WTC11 (cell line): ENCODE measurements around the gene FHIT.

Experiments
- CBFB ChIP-seq: sonication (generic); formaldehyde crosslinking; IDR thresholded peaks from 2 replicates; pipeline ENCODE4 v1.8.1; 2022; ENCODE audit warnings: mild to moderate bottlenecking, low read depth, missing genetic modification reagents
- NFYB ChIP-seq: sonication (generic); formaldehyde crosslinking; conservative IDR thresholded peaks from 2 replicates; pipeline ENCODE4 v1.8.0; 2022; ENCODE audit warnings: low read depth, missing genetic modification reagents
- NR2C2 ChIP-seq: sonication (generic); formaldehyde crosslinking; IDR thresholded peaks from 2 replicates; pipeline ENCODE4 v1.8.0; 2022; ENCODE audit warnings: mild to moderate bottlenecking, missing genetic modification reagents
- SP1 ChIP-seq: sonication (generic); formaldehyde crosslinking; conservative IDR thresholded peaks from 2 replicates; pipeline ENCODE4 v1.8.1; 2022; ENCODE audit warnings: missing genetic modification reagents
- TF ChIP-seq, protein P1 (sequence below): fragments of 200-600 bp; IDR thresholded peaks from 2 replicates; pipeline ENCODE4 v1.8.0; 2022; ENCODE audit warnings: antibody characterized with exemption
- TF ChIP-seq, protein P2 (sequence below): sonication (generic); formaldehyde crosslinking; IDR thresholded peaks from 2 replicates; pipeline ENCODE4 v1.8.1; 2022; ENCODE audit warnings: mild to moderate bottlenecking, missing genetic modification reagents, moderate library complexity, borderline replicate concordance
- TF ChIP-seq, protein P3 (sequence below): sonication (generic); formaldehyde crosslinking; conservative IDR thresholded peaks from 2 replicates; pipeline ENCODE4 v1.8.1; 2022; ENCODE audit warnings: mild to moderate bottlenecking, missing genetic modification reagents
- TF ChIP-seq, protein P4 (sequence below): sonication (generic); formaldehyde crosslinking; IDR thresholded peaks from 2 replicates; pipeline ENCODE4 v1.8.0; 2022; ENCODE audit warnings: mild to moderate bottlenecking, missing genetic modification reagents
- TF ChIP-seq, protein P5 (sequence below): sonication (generic); formaldehyde crosslinking; IDR thresholded peaks from 2 replicates; pipeline ENCODE4 v1.8.1; 2022; ENCODE audit warnings: low read depth, missing genetic modification reagents, borderline replicate concordance
- TF ChIP-seq, protein P6 (sequence below): sonication (generic); formaldehyde crosslinking; IDR thresholded peaks from 2 replicates; pipeline ENCODE4 v1.8.1; 2023; ENCODE audit warnings: mild to moderate bottlenecking, missing genetic modification reagents
- TF ChIP-seq, protein P7 (sequence below): sonication (generic); formaldehyde crosslinking; IDR thresholded peaks from 2 replicates; pipeline ENCODE4 v1.8.1; 2023; ENCODE audit warnings: mild to moderate bottlenecking, missing genetic modification reagents

DNA sequence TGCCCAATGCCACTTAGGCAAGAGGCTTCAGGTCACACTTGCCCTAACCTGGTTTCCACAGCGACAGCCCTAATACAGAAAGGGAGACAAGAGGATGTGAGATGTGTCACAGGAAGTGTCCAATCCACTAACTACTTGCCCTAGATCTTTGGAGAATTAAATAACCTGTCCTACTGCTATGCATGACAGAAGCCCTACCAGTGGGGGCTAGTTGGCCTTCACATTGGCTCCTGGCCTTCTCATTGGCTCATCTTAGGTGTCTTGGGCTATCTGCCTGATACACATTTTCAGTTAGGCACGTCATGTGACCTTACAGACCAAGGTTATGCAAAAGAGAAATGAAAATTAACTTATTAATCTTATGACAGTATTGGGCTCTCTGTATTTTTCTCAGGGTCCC is 449.9 kb downstream of the FHIT start:
- TF ChIP-seq, protein P1, sequence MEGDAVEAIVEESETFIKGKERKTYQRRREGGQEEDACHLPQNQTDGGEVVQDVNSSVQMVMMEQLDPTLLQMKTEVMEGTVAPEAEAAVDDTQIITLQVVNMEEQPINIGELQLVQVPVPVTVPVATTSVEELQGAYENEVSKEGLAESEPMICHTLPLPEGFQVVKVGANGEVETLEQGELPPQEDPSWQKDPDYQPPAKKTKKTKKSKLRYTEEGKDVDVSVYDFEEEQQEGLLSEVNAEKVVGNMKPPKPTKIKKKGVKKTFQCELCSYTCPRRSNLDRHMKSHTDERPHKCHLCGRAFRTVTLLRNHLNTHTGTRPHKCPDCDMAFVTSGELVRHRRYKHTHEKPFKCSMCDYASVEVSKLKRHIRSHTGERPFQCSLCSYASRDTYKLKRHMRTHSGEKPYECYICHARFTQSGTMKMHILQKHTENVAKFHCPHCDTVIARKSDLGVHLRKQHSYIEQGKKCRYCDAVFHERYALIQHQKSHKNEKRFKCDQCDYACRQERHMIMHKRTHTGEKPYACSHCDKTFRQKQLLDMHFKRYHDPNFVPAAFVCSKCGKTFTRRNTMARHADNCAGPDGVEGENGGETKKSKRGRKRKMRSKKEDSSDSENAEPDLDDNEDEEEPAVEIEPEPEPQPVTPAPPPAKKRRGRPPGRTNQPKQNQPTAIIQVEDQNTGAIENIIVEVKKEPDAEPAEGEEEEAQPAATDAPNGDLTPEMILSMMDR, result no peak
- TF ChIP-seq, protein P2, sequence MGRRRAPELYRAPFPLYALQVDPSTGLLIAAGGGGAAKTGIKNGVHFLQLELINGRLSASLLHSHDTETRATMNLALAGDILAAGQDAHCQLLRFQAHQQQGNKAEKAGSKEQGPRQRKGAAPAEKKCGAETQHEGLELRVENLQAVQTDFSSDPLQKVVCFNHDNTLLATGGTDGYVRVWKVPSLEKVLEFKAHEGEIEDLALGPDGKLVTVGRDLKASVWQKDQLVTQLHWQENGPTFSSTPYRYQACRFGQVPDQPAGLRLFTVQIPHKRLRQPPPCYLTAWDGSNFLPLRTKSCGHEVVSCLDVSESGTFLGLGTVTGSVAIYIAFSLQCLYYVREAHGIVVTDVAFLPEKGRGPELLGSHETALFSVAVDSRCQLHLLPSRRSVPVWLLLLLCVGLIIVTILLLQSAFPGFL (CRISPR knock-in tag), result no peak
- TF ChIP-seq, protein P3, sequence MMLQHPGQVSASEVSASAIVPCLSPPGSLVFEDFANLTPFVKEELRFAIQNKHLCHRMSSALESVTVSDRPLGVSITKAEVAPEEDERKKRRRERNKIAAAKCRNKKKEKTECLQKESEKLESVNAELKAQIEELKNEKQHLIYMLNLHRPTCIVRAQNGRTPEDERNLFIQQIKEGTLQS (CRISPR knock-in tag), result no peak
- TF ChIP-seq SP1 (CRISPR knock-in tag) (no peak), CBFB (CRISPR knock-in tag) (no peak), NR2C2 (CRISPR knock-in tag) (no peak), NFYB (no peak)
- TF ChIP-seq, protein P4, sequence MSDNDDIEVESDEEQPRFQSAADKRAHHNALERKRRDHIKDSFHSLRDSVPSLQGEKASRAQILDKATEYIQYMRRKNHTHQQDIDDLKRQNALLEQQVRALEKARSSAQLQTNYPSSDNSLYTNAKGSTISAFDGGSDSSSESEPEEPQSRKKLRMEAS (CRISPR knock-in tag), result no peak
- TF ChIP-seq, protein P5, sequence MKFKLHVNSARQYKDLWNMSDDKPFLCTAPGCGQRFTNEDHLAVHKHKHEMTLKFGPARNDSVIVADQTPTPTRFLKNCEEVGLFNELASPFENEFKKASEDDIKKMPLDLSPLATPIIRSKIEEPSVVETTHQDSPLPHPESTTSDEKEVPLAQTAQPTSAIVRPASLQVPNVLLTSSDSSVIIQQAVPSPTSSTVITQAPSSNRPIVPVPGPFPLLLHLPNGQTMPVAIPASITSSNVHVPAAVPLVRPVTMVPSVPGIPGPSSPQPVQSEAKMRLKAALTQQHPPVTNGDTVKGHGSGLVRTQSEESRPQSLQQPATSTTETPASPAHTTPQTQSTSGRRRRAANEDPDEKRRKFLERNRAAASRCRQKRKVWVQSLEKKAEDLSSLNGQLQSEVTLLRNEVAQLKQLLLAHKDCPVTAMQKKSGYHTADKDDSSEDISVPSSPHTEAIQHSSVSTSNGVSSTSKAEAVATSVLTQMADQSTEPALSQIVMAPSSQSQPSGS (CRISPR knock-in tag), result no peak
- TF ChIP-seq, protein P6, sequence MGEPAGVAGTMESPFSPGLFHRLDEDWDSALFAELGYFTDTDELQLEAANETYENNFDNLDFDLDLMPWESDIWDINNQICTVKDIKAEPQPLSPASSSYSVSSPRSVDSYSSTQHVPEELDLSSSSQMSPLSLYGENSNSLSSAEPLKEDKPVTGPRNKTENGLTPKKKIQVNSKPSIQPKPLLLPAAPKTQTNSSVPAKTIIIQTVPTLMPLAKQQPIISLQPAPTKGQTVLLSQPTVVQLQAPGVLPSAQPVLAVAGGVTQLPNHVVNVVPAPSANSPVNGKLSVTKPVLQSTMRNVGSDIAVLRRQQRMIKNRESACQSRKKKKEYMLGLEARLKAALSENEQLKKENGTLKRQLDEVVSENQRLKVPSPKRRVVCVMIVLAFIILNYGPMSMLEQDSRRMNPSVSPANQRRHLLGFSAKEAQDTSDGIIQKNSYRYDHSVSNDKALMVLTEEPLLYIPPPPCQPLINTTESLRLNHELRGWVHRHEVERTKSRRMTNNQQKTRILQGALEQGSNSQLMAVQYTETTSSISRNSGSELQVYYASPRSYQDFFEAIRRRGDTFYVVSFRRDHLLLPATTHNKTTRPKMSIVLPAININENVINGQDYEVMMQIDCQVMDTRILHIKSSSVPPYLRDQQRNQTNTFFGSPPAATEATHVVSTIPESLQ, result no peak
- TF ChIP-seq, protein P7, sequence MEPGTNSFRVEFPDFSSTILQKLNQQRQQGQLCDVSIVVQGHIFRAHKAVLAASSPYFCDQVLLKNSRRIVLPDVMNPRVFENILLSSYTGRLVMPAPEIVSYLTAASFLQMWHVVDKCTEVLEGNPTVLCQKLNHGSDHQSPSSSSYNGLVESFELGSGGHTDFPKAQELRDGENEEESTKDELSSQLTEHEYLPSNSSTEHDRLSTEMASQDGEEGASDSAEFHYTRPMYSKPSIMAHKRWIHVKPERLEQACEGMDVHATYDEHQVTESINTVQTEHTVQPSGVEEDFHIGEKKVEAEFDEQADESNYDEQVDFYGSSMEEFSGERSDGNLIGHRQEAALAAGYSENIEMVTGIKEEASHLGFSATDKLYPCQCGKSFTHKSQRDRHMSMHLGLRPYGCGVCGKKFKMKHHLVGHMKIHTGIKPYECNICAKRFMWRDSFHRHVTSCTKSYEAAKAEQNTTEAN, result no peak
